ENCODE results near the gene XPA. TPM values are rescaled to one million over a fixed set of nuclear protein-coding genes. Genes with fewer than 3 reads are reported as not detected.

Gene XPA
- total and polyA plus RNA-seq, 2 of the 13 experiments (the other 11 are each of a cell fraction or from before 2014, with no cell fraction given): 2.3 to 15.2 TPM

- TF ChIP-seq, protein P1, sequence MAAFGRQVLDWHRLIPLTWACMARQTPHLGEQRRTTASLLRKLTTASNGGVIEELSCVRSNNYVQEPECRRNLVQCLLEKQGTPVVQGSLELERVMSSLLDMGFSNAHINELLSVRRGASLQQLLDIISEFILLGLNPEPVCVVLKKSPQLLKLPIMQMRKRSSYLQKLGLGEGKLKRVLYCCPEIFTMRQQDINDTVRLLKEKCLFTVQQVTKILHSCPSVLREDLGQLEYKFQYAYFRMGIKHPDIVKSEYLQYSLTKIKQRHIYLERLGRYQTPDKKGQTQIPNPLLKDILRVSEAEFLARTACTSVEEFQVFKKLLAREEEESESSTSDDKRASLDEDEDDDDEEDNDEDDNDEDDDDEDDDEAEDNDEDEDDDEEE (CRISPR knock-in tag; IDR thresholded peaks at IDR 0.05): no peak
- TF ChIP-seq ZNF746 (CRISPR knock-in tag; IDR thresholded peaks at IDR 0.05) (peak; percentile 12), ZNF772 (CRISPR knock-in tag; IDR thresholded peaks at IDR 0.05) (peak; percentile 50; the same call in 1 of the 2 replicates), HINFP (CRISPR knock-in tag; IDR thresholded peaks at IDR 0.05; ENCODE audit: low read depth) (no peak), GABPB1 (CRISPR knock-in tag; IDR thresholded peaks at IDR 0.05) (peak; percentile 98), ARNTL (CRISPR knock-in tag; IDR thresholded peaks at IDR 0.05) (peak; percentile 60), ZNF484 (CRISPR knock-in tag; IDR thresholded peaks at IDR 0.05; ENCODE audit: borderline replicate concordance, low read depth) (no peak), FOXK2 (IDR thresholded peaks at IDR 0.05) (no peak), HOMEZ (CRISPR knock-in tag; IDR thresholded peaks at IDR 0.05; ENCODE audit: low read depth) (no peak), ZNF280B (CRISPR knock-in tag; IDR thresholded peaks at IDR 0.05; ENCODE audit: borderline replicate concordance) (0 out of 2 replicates have a peak, but pooled peaks have one; percentile 40), ZBTB43 (CRISPR knock-in tag; conservative IDR thresholded peaks at IDR 0.05) (peak; percentile 36), CEBPB (IDR thresholded peaks at IDR 0.05; ENCODE audit: borderline replicate concordance, low read depth, low read length) (no peak), SRSF1 (optimal IDR thresholded peaks at IDR 0.05; ENCODE audit: low read depth, low read length) (peak; percentile 49), ZNF605 (CRISPR knock-in tag; IDR thresholded peaks at IDR 0.05) (peak; percentile 84), THAP11 (CRISPR knock-in tag; IDR thresholded peaks at IDR 0.05) (peak; percentile 95), ATM (IDR thresholded peaks at IDR 0.05; ENCODE audit: borderline replicate concordance) (no peak), KAT2B (IDR thresholded peaks at IDR 0.05; ENCODE audit: borderline replicate concordance, low read depth, low read length) (no peak)
- TF ChIP-seq, protein P2, sequence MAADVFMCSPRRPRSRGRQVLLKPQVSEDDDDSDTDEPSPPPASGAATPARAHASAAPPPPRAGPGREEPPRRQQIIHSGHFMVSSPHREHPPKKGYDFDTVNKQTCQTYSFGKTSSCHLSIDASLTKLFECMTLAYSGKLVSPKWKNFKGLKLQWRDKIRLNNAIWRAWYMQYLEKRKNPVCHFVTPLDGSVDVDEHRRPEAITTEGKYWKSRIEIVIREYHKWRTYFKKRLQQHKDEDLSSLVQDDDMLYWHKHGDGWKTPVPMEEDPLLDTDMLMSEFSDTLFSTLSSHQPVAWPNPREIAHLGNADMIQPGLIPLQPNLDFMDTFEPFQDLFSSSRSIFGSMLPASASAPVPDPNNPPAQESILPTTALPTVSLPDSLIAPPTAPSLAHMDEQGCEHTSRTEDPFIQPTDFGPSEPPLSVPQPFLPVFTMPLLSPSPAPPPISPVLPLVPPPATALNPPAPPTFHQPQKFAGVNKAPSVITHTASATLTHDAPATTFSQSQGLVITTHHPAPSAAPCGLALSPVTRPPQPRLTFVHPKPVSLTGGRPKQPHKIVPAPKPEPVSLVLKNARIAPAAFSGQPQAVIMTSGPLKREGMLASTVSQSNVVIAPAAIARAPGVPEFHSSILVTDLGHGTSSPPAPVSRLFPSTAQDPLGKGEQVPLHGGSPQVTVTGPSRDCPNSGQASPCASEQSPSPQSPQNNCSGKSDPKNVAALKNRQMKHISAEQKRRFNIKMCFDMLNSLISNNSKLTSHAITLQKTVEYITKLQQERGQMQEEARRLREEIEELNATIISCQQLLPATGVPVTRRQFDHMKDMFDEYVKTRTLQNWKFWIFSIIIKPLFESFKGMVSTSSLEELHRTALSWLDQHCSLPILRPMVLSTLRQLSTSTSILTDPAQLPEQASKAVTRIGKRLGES (CRISPR knock-in tag; IDR thresholded peaks at IDR 0.05; ENCODE audit: borderline replicate concordance): no peak
These were observed 63.9 kb downstream of the XPA start, which contains the start of the genes NCBP1 and TSTD2 (continued) for GRCh38 chr9:97632985-97633858.

Measured in HepG2 (cell line).